Measurements from ENCODE around the gene LSR. TPM values are rescaled to one million over a fixed set of nuclear protein-coding genes. Genes with fewer than 3 reads are reported as not detected.

LSR gene
- total RNA-seq, 1 experiment from 2014 or later = 211 TPM

DNA sequence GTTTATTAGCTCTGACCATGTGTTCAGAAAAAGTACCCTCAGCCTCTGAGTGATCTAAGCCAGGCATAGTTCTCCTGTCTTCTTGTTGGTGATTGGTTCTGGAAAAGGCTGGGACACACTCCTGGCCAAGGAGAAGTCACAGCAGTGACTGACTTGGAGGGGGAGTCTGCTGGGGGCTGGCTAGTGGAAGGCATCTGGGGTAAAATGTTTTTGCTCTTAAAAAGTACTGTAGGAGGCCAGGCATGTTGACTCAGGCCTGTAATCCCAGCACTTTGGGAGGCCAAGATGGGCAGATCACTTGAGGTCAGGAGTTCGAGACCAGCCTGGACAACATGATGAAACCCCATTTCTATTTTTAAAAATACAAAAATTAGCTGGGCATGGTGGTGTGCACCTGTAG is 41.9 kb upstream of the LSR start:
- Histone ChIP-seq H2AFZ (ENCODE audit: low read depth, low read length, poor library complexity, severe bottlenecking) (no peak overlapping the region), H3K4me3 (replicated peaks in 1 of 2; ENCODE audit: low read depth in 1 of 2, low read length in 2 of 2) (no peak overlapping the region), H3K9me3 (ENCODE audit: control insufficient read depth in 1 of 2, insufficient read depth in 1 of 2, low read depth in 1 of 2, low read length in 2 of 2) (no peaks in the 10 kb centered on the region), H3K9me2 (ENCODE audit: insufficient read depth) (no peaks in the 10 kb centered on the region), H3K4me1 (ENCODE audit: control insufficient read depth in 1 of 2, insufficient read depth in 2 of 2, low read length in 2 of 2) (peaks cover 5 to 23% of the 10 kb centered on the region in 2 experiments; a peak in 2 of 4 replicates), H3K9ac (ENCODE audit: low read length) (no peak overlapping the region), H4K20me1 (ENCODE audit: insufficient read depth) (no peaks in the 10 kb centered on the region), H3K4me2 (ENCODE audit: low read length) (no peak overlapping the region), H3K27ac (ENCODE audit: low read depth, low read length) (no peak overlapping the region), H3K36me3 (ENCODE audit: control insufficient read depth in 1 of 2, insufficient read depth in 2 of 2, low read length in 2 of 2) (no peaks in the 10 kb centered on the region), H3K79me2 (ENCODE audit: insufficient read depth, low read length) (no peaks in the 10 kb centered on the region), H3K27me3 (ENCODE audit: insufficient read depth, low read length) (no peaks in the 10 kb centered on the region)
- ChIA-PET RAD21 (ENCODE audit: low non-redundant PET in 1 of 2, low total read pairs in 2 of 2, uncharacterized antibody in 2 of 2, unreplicated experiment in 2 of 2) (no interaction called here), POLR2A (no interaction called here), CTCF (no interaction called here)
- no TSS peak for BruUV-seq (replicated peaks)
- no peak for TF ChIP-seq RAD21 (IDR thresholded peaks at IDR 0.05; ENCODE audit: low read depth)
- TF ChIP-seq POLR2A (IDR thresholded peaks at IDR 0.05; ENCODE audit: borderline replicate concordance, extremely low read depth, insufficient read depth, insufficient read length) = no peak
- TF ChIP-seq ZFX (IDR thresholded peaks at IDR 0.05) = no peak
- TF ChIP-seq FOSL1 (IDR thresholded peaks at IDR 0.05; ENCODE audit: low read depth) = no peak
- TF ChIP-seq, protein P1, sequence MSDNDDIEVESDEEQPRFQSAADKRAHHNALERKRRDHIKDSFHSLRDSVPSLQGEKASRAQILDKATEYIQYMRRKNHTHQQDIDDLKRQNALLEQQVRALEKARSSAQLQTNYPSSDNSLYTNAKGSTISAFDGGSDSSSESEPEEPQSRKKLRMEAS (IDR thresholded peaks at IDR 0.05) = no peak
- no peak for TF ChIP-seq CEBPB (IDR thresholded peaks at IDR 0.05; ENCODE audit: low read depth)
- no peak for TF ChIP-seq SP1 (IDR thresholded peaks at IDR 0.05; ENCODE audit: low read depth)
- TF ChIP-seq JUND (IDR thresholded peaks at IDR 0.05) = no peak
- no peak for TF ChIP-seq CTCF (IDR thresholded peaks at IDR 0.05 in 2 of 3, conservative IDR thresholded peaks at IDR 0.05 in 1 of 3; ENCODE audit: borderline replicate concordance in 1 of 3, insufficient read depth in 1 of 3, low read depth in 2 of 3, low read length in 2 of 3)
- no peak for TF ChIP-seq ELF1 (IDR thresholded peaks at IDR 0.05; ENCODE audit: borderline replicate concordance, low read depth)
- no peak for TF ChIP-seq CBX3 (IDR thresholded peaks at IDR 0.05; ENCODE audit: low read depth)
- TF ChIP-seq EZH2phosphoT487 (IDR thresholded peaks at IDR 0.05; ENCODE audit: borderline replicate concordance) = no peak
- no peak for TF ChIP-seq EZH2 (IDR thresholded peaks at IDR 0.05)
- TF ChIP-seq, protein P2, sequence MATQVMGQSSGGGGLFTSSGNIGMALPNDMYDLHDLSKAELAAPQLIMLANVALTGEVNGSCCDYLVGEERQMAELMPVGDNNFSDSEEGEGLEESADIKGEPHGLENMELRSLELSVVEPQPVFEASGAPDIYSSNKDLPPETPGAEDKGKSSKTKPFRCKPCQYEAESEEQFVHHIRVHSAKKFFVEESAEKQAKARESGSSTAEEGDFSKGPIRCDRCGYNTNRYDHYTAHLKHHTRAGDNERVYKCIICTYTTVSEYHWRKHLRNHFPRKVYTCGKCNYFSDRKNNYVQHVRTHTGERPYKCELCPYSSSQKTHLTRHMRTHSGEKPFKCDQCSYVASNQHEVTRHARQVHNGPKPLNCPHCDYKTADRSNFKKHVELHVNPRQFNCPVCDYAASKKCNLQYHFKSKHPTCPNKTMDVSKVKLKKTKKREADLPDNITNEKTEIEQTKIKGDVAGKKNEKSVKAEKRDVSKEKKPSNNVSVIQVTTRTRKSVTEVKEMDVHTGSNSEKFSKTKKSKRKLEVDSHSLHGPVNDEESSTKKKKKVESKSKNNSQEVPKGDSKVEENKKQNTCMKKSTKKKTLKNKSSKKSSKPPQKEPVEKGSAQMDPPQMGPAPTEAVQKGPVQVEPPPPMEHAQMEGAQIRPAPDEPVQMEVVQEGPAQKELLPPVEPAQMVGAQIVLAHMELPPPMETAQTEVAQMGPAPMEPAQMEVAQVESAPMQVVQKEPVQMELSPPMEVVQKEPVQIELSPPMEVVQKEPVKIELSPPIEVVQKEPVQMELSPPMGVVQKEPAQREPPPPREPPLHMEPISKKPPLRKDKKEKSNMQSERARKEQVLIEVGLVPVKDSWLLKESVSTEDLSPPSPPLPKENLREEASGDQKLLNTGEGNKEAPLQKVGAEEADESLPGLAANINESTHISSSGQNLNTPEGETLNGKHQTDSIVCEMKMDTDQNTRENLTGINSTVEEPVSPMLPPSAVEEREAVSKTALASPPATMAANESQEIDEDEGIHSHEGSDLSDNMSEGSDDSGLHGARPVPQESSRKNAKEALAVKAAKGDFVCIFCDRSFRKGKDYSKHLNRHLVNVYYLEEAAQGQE (IDR thresholded peaks at IDR 0.05; ENCODE audit: low read depth) = no peak
- TF ChIP-seq SRF (IDR thresholded peaks at IDR 0.05; ENCODE audit: low read depth) = no peak
- no peak for TF ChIP-seq ZBTB33 (IDR thresholded peaks at IDR 0.05; ENCODE audit: extremely low read depth, insufficient replicate concordance, low read length)
- no peak for TF ChIP-seq ZNF274 (IDR thresholded peaks at IDR 0.05; ENCODE audit: low read depth, low read length)
- TF ChIP-seq TCF7L2 (IDR thresholded peaks at IDR 0.05; ENCODE audit: borderline replicate concordance, extremely low read depth, insufficient read depth, insufficient read length) = no peak
- TF ChIP-seq EGR1 (IDR thresholded peaks at IDR 0.05; ENCODE audit: low read depth) = no peak
- ATAC-seq = no peak
- no peak for DNase-seq (ENCODE audit: low read depth, low spot score)
- intact Hi-C loops (cut with micrococcal nuclease) = no loop called here
